Measurements from ENCODE around the gene MOGAT1.
"Not testable (repeated sequence)": the region's sequence is repeated elsewhere in the genome, so short reads cannot be mapped to it uniquely, and the experiment has no call there.

The MOGAT1 gene

DNA sequence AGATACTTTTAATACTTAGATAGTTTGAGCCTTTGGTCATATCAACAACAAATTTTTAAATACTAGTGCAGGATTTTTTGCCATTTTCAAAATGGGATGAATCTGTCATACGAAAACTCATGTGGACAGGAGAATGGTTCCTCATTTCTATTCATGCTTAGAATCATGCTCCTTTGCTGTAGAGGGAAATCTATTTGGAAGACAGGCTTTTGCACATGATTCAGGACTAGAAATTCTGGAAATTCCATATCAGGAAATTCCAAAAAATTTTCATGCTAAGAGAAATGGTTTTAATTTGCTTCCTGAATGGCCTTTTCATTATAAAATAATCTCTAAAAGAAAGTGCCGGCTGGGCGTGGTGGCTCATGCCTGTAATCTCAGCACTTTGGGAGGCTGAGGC, 39.3 kb downstream of the MOGAT1 start:
- no peak for DNase-seq

DNA sequence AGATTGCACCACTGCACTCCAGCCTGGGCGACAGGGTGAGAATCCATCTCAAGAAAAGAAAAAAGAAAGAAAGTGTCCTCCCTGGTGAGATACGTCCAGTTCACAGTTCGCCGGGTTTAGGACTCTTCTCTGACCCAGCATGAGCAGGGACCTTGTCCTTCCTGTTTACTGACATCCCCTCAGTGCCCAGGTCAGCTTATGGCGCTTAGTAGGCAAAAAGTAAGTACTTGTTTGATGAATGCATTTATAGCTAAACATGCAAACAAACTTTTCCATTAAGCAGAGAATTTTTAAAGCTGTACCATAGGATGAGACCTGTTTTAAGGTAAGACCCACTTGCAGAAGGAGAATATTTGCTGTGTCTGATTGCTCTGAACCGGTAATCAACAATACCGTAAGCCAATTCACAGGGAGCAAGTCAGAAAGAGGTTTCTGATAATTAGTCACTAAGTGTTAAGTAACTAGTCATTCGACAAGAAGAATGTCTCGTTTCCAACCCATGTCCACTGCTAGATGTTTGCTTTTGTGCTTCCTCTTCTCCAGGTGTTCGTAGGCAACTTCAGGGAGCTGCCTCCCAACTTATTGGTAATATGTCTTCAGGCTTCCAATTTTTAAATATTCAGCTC, 40.0 kb downstream of the MOGAT1 start:
- no peak for DNase-seq

DNA sequence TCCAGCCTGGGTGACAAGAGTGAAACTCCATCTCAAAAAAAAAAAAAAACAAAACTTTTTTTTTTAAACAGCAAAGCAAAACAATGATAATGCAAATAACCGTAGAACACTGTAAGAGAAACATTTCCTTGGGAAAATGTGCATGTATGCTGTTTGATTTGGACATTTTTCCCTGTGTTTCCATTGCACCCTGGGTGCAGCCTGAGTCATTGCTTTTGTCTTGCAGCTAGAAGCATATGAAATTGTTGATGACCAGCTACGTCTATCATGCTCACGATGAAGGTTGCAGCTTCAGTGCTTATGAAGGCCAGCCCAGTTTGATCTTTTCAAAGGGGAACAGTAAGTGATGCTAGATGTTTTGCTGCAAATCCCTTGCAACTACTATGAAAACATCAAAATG, 41.5 kb downstream of the MOGAT1 start:
- no peak for DNase-seq

DNA sequence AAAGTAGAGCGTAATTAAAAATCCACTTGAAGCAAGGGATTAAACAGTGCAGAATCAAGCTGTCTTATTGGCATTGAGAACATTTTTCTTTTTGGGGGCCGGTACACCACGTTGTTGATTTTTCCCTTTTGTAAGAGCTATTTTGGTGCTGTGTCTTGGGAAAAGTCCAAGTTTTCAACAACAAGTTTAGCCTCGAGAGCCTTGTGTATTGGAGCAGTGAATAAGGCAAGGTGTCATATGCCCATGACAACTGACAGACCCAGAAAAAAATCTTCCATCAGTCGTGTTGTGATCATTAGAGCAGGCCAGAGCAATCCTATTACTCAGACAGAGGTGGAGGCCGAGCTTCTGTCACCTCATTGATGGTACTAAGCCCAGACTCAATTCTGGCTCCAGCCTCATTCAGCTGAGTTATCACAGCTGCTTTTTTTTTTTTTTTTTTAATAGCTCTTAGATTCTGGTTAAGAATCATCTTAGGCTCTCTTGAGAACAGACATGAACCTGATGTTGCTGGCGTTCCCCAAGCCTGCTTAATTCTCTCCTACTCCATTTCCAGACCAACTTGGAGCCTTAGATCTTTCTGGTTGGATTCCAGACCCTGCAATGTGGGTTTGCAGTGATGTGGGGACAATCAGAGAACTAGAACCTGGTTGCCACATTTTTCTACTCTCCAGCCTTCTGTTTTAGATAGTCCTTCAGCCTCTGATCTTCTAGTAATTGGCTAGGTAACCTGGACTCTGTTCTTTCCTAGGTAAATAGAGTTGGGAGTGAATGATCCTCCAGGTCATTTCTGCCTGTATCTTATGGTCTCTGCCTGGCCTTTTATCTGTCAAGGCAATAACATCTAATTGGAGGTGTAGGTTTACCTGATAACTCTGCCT, 43.1 kb downstream of the MOGAT1 start:
- no peak for DNase-seq

- DNase-seq = no peak
These were observed 44.3 kb downstream of the MOGAT1 start for GRCh38 chr2:222715742-222716141.

- DNase-seq = not testable (repeated sequence)
These were observed 48.3 kb downstream of the MOGAT1 start for GRCh38 chr2:222719787-222720186.

DNA sequence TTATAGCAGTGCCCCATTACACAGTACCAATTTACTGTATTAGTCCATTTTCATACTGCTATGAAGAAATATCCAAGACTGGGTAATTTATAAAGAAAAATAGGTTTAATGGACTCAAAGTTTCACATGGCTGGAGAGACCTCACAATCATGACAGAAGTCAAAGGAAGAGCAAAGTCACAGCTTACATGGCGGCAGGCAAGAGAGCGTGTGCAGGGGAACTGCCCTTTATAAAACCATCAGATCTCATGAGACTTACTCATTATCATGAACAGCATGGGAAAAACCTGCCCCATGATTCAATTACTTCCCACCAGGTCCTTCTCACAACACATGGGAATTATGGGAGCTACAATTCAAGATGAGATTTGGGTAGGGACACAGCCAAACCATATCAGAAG, 50.1 kb downstream of the MOGAT1 start:
- not testable (repeated sequence) for DNase-seq

- no peak for DNase-seq
These were observed 51.0 kb downstream of the MOGAT1 start for GRCh38 chr2:222722327-222722946.

DNA sequence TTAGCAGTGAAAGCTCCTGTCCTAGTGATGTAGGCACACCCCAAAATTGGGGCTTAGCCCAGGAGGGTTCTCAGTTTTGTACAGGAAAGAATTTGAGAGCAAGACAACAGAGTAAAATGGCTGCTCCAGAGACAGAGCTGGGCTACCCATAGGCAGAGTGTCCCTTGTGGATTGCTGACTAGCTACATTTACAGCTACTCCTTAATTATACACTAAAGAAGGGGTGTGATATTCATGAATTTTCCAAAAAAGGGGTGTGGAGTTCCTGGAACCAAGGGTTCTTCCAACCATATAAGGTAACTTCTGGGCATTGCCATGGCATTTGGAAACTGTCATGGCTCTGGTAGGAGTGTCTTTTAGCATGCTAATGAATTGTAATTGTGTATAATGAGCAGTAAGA, 52.8 kb downstream of the MOGAT1 start:
- DNase-seq = no peak

DNA sequence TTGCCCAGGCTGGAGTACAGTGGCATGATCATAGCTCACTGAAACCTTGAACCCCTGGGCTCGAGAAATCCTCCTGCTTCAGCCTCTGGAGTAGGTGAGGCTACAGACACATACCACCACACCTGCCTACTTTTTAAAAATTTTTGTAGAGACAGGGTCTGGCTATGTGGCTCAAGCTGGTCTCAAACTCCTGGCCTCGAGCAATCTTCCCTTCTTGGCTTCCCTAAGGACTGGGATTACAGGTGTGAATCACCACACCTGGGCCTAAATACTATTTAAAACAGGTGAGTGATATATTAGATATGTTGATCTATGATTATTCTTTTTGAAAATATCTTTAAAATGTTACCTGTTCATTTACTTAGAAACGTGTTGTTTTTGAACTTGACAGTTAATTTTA, 57.2 kb downstream of the MOGAT1 start:
- no peak for DNase-seq

- DNase-seq = peak in 1 of 5 experiments; percentile 27
These were observed 59.0 kb downstream of the MOGAT1 start for GRCh38 chr2:222730366-222730999.

GRCh38 chr2:222731201-222731621, 59.8 kb downstream of the MOGAT1 start:
- no peak for DNase-seq

GRCh38 chr2:222732489-222733178, 61.2 kb downstream of the MOGAT1 start:
- no peak for DNase-seq

DNA sequence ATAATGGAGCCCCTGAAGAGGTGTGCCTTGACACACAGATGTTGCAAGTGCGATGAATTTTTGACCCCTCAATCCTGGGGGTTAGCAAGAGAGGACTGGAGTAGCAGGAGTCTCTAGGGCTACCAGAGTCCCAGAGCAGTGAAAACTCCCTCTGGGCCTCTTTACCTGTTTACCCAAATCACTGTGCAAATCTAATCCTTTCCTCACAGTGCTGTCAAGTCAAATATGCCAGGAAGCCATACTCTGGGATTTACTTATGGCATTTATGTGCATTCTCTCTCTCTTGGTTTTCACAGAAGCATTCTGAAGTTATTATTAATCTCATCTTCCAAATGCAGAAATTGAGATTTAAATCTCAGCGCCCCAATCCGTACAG, 62.0 kb downstream of the MOGAT1 start:
- no peak for DNase-seq

DNA sequence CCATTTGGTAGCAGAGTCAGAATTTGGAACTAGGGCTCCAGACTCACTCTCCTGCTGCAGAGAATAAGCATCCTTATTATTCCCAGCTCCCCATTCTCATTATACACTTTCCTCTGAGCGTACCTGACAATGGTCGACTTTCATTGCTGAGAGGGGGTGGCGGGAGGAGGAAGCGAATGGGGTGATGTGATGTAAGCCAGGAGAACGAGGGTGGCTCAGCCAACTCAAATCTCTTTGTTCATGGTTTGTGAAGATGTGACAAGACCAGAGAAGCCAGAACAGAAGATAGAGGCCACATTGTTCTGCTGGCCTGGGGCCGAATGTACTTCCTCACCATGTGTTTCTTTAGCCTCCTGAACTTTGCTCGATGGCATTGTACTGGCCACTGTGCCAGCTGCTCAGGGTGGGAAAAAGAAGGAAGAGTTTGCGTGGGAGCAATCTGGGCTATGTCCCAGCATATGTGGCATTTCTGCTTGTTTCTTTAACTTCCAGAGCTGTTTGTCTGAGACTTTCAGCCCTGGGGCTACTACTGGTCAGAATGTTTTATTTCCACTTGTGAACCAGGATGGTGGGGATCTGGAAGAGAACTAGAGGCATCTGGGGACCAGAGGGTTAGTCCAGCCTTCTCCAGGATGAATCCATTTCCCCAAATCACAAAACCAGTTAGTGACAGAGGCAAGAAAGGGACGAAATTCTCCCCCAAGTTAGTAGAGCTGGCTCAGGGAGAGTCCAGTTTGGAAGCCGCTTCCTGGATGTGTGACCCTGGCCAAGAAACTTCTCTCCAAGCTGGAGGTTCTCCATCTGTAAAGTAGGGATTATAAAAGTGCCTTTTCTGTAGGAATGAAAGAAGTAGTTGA, 62.6 kb downstream of the MOGAT1 start:
- DNase-seq = no peak

DNA sequence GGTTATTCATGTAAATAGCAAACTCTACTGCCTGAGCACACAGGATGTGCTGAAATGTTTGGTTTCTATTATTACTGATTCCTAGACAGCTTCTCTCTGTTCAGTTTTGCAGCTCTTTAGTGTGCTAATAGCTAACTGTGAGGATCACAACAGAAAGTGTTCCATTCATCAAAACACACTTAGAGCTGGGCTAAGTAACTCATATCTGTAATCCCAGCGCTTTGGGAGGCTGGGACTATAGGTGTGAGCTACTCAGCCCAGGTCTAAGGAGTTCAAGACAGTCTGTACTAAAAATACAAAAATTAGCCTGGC, 63.2 kb downstream of the MOGAT1 start:
- peak in 1 of 5 experiments; percentile 24 for DNase-seq

- DNase-seq = no peak
These were observed 64.8 kb downstream of the MOGAT1 start for GRCh38 chr2:222736301-222736700.

DNA sequence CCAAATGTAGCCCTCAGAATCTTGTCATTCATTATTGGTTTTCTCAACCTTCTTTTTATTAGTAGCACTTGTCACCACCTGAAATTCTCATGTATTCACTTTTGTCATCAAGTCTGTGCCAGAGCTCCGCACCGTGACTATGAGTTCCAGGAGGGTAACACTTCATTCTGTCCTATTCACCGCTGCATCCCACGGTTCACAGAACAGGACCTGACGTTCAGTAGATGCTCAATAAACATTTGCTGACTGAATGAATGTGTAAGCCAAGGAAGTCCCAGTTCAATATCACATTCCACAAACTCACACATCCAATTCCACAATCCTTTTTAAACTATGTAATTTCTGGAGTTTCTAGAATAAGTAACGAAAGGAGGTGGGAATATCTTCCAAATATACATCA, 65.5 kb downstream of the MOGAT1 start:
- DNase-seq = no peak

GRCh38 chr2:222738312-222738711, 66.9 kb downstream of the MOGAT1 start:
- no peak for DNase-seq

DNA sequence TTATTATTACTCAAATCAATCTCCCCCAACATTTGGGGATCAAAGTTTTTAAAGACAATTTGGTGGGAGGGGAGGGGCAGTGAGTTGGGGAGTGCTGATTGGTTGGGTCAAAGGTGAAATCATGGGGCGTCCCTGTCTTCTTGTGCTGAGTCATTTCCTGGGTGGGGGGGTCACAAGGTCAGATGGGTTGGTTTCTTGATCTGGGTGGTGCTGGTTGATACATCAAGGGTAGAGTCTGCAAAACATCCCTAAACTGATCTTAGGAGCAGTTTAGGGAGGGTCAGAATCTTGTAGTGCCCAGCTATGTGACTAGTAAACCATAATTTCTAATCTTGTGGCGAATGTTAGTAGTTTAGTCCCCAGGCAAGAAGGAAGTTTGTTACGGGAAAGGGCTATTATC, 67.4 kb downstream of the MOGAT1 start:
- DNase-seq = peak in 1 of 5 experiments; percentile 35

GRCh38 chr2:222739939-222740338, 68.5 kb downstream of the MOGAT1 start:
- DNase-seq = no peak

GRCh38 chr2:222743251-222743812, 71.9 kb downstream of the MOGAT1 start:
- no peak for DNase-seq
